ENCODE results near the gene UBE2I.
A peak's percentile ranks its signal among the peaks of the same experiment; 100 is the strongest.

UBE2I gene

GRCh38 chr16:1350691-1351090, 41.3 kb downstream of the UBE2I start:
- DNase-seq (ENCODE audit: extremely low spot score, insufficient read length, low read depth) (no peak), FAIRE-seq (no peak)

GRCh38 chr16:1351215-1351581, 41.8 kb downstream of the UBE2I start:
- DNase-seq (ENCODE audit: extremely low spot score, insufficient read length, low read depth), result no peak
- no peak for FAIRE-seq

- DNase-seq (ENCODE audit: extremely low spot score, insufficient read length, low read depth) (peak; percentile 84), FAIRE-seq (peak; percentile 89)
Observed at GRCh38 chr16:1351582-1352362, 42.3 kb downstream of the UBE2I start, which contains the start of the genes GNPTG and TSR3. GNPTG (plus strand) TSS chr16:1351931; CDS start chr16:1351966, 35 bp downstream. TSR3 (minus strand) TSS chr16:1351878; CDS start chr16:1351804, 74 bp downstream.

DNA sequence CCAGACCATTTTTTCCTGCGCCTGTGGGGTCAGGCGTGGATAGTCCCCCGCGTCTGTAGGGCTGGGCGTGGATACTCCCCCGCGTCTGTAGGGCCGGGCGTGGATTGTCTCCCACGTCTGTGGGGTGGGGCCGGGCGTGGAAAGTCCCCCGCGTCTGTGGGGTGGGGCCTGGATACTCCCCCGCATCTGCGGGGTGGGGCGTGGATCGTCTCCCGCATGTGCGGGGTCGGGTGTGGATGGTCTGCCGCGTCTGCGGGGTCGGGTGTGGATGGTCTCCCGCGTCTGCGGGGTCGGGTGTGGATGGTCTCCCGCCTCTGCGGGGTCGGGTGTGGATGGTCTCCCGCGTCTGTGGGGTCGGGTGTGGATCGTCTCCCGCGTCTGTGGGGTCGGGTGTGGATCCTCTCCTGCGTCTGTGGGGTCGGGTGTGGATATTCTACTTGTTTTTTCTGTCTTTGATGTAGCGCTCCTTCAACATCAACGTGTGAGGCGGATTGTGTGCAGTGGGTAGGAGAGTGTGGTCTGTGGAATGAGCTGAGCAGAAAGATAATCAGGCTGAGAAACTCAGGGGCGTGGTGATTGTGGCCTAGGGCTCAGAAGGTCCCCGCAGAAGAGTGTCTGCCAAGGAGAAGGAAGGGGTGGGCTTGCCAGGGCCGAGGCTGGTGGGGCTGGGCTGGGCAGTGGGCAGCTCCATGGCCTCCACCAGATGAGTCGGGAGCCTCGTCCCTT, 45.5 kb downstream of the UBE2I start:
- DNase-seq (ENCODE audit: extremely low spot score, insufficient read length, low read depth) (no peak), FAIRE-seq (no peak)

- no peak for FAIRE-seq
Observed at GRCh38 chr16:1355591-1355990, 46.2 kb downstream of the UBE2I start.

DNA sequence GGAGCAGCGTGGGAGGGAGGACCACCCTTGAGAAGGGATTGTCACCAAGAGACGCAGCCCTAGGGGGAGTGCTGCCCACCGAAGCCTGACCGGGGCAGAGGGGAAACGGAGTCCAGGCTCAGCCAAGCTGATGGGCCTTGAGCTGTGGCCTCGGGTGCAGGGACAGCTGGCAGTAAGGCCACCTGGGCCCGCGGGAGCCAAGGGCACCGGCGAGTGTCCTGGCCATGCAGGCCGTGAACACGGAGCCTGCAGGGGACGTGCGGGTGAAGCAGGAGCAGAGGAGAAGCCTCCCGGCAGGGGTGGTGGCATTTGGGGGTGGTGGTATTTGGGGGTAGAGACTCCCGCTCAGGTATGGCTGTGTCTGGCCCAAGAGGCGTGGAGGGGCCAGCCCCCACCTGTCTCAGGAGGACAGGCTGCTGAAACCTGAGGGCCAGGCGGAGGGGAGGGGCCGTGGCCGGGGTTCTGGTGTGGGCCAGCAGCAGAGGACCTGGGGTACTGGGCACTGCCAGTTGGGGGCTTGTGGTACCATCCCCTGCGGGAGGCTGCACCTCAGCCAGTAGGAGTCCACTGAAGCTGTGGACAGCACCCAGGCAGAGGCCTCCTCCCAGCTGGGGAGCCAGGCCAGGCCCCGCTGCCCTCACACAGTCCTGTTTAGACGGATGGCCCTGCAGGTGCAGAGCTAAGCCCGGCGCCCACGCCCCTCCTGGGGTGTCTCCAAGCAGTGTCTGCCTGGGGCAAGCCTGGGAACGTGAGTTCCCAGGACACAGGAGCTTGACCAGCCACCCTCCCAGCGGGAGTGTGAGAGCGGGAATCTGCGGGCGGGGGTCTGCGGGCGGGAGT, 46.8 kb downstream of the UBE2I start:
- FAIRE-seq, result no peak
- no peak for DNase-seq (ENCODE audit: extremely low spot score, insufficient read length, low read depth)

More at GRCh38 chr16:1355591-1355990, 46.2 kb downstream of the UBE2I start:
- no peak for DNase-seq (ENCODE audit: extremely low spot score, insufficient read length, low read depth)

GRCh38 chr16:1357906-1358566, 48.6 kb downstream of the UBE2I start:
- DNase-seq (ENCODE audit: extremely low spot score, insufficient read length, low read depth) (no peak), FAIRE-seq (no peak)

- DNase-seq (ENCODE audit: extremely low spot score, insufficient read length, low read depth), result no peak
- FAIRE-seq, result no peak
Observed at GRCh38 chr16:1361685-1362360, 52.4 kb downstream of the UBE2I start.

DNA sequence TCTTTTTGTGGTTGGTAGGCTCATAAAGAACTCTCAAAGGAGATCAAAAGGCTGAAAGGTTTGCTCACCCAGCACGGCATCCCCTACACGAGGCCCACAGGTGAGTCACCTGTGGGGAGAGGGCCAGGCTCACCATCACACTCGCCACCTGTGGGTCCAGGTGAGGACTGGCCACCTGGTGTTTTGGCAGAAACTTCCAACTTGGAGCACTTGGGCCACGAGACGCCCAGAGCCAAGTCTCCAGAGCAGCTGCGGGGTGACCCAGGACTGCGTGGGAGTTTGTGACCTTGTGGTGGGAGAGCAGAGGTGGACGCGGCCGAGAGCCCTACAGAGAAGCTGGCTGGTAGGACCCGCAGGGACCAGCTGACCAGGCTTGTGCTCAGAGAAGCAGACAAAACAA, 53.4 kb downstream of the UBE2I start:
- DNase-seq (ENCODE audit: extremely low spot score, insufficient read length, low read depth), result no peak
- FAIRE-seq, result no peak

GRCh38 chr16:1363501-1364041, 54.1 kb downstream of the UBE2I start:
- FAIRE-seq (peak; percentile 9), DNase-seq (ENCODE audit: extremely low spot score, insufficient read length, low read depth) (peak; percentile 68)

GRCh38 chr16:1364510-1364909, 55.1 kb downstream of the UBE2I start:
- DNase-seq (ENCODE audit: extremely low spot score, insufficient read length, low read depth) (no peak), FAIRE-seq (no peak)

DNA sequence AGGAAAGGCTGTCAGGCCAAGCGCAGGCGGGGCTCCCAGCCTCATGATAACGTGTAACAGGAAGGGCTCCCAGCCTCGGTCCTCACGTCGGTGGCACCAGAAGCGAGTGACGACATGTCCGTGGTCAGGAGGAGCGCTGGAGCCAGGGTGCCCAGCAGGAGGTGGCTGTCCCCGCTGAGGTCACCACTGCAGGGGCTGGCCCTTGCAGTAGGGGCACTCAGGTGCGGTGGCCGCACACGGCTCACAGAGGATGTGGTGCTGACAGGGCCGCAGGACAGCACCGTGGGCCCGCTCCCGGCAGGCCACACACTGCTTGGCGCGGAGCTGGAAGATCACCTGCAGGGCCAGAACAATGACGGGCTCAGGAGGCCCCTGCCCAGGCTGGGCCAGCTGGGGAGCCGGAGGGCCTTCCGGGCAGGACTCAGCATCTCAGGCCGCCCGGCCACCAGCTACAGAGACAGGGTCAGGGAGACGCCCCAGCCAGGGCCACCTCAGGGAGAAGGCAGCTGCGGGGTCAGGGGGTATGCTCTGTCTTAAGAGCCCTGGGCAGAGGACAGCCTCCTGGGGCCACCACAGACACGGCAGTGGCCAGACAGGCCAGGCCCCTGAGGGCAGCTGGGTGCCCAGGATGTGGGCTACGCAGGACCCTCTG, 56.8 kb downstream of the UBE2I start:
- FAIRE-seq (no peak), DNase-seq (ENCODE audit: extremely low spot score, insufficient read length, low read depth) (no peak)

DNA sequence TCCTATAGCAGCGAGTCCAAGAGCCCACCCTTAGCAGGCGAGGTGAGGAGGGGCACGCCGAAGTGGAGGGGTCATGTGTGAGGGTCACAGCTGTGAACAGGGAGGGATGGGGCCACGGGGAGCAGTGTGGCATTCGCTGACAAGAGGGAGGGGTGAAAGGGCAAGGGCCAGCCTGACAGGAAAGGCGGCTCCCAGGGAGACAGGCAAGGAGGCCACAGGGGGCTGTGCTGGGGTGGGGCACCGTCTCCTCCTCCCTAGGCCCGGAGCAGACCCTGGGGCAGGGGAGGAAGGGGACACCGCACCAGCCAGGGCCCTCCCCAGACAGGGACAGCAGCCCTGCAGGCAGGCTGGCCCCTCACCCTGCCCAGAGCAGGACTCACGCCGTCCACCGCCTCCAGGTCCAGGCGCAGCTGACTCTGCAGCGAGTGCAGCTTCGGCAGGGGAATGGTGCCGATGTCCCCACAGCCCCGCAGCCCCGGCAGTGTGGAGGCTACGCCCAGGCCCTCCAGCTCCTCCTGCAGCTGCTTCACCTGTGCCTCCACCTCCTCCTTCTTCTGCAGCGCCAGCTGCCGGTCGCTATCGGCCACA, 57.4 kb downstream of the UBE2I start:
- no peak for FAIRE-seq
- no peak for DNase-seq (ENCODE audit: extremely low spot score, insufficient read length, low read depth)

DNA sequence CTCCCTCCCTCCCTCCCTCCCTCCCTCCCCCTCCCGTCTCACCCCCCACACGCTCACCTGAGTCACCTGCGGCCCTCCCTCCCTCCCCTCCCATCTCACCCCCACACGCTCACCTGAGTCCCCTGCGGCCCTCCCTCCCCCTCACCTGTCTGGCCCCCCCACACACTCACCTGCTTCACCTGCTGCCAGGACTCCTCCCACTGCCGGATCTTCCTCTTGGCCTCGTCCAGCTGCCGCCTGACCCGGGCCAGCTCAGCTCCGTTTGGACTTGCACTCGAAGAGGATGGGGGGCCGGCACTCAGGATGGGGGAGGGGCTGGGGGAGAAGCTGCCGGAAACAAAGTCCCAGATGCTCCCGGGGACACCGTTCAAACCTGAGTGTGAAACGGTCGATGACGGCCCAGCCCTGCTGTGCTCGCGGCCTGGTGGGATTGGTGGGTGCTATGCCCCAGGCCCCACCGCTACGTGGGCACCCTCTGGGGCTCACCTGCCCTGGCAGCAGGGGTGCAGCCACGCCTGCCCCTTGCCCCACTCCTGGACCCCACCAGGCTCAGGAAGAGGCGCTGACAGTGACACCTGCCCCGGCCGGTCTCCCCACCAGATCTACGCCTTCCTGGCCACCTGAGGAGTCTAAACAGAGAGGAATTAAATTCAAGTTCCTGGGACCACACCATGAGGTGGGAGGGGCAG, 58.2 kb downstream of the UBE2I start:
- no peak for DNase-seq (ENCODE audit: extremely low spot score, insufficient read length, low read depth)
- FAIRE-seq, result no peak

GRCh38 chr16:1371054-1371978, 61.9 kb downstream of the UBE2I start:
- FAIRE-seq (no peak), DNase-seq (ENCODE audit: extremely low spot score, insufficient read length, low read depth) (no peak)

- DNase-seq (ENCODE audit: extremely low spot score, insufficient read length, low read depth) (no peak), FAIRE-seq (no peak)
Observed at GRCh38 chr16:1372292-1372950, 63.0 kb downstream of the UBE2I start.
